ENCODE results near the gene FZD4. TPM values are rescaled to one million over a fixed set of nuclear protein-coding genes. Genes with fewer than 3 reads are reported as not detected.
"Not testable (repeated sequence)": the region's sequence is repeated elsewhere in the genome, so short reads cannot be mapped to it uniquely, and the experiment has no call there.

FZD4 gene
- total and polyA plus RNA-seq, 2 donors (not counting 3 experiments of a cell fraction or from before 2014, with no cell fraction given) = 56.6 to 112 TPM

DNA sequence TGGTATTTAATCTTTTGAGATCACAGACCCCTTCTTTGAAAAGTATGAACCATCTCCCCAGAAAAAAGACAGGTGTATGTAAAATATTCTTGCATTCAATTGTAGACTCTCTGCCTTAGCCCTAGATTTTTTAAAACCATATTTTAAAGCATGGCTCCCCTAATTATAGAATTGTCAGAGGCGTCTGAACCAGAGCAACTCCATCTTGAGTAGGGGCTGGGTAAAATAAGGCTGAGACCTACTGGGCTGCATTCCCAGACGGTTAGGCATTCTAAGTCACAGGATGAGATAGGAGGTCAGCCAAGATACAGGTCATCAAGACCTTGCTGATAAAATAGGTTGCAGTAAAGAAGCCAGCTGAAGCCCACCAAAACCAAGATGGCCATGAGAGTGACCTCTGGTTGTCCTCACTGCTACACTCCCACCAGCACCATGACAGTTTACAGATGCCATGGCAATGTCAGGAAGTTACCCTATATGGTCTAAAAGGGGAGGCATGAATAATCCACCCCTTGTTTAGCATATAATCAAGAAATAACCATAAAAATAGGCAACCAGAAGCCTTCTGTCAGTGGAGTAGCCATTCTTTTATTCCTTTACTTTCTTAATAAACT, 17.9 kb downstream of the FZD4 start:
- Histone ChIP-seq H3K9ac (replicated peaks; ENCODE audit: extremely low read depth, insufficient read depth, low read length) (peak overlapping the region; percentile 71), H3K4me1 (ENCODE audit: control insufficient read depth, extremely low read depth, insufficient read depth, low read length) (peaks cover 88% of the 10 kb centered on the region), H3K27ac (ENCODE audit: insufficient read depth, low read depth, low read length) (peak overlapping the region; percentile 87), H3K79me2 (ENCODE audit: control insufficient read depth, insufficient read depth, low read length) (peaks cover 37% of the 10 kb centered on the region), H3K4me2 (ENCODE audit: insufficient read depth, low read length) (peak overlapping the region; percentile 63)
- peak; percentile 18 for TF ChIP-seq GATA2 (IDR thresholded peaks at IDR 0.05; ENCODE audit: insufficient read depth, insufficient read length, low read depth, low read length)
- H3K9me3 ChIP-seq (replicated peaks; ENCODE audit: control insufficient read depth, insufficient read depth, low read length); H3K9me1 ChIP-seq (replicated peaks; ENCODE audit: control insufficient read depth, extremely low read depth, insufficient read depth, low read length); BruUV-seq (replicated peaks); H3K27me3 ChIP-seq (ENCODE audit: control insufficient read depth in 2 of 2, insufficient read depth in 2 of 2, low read length in 2 of 2); H3K4me3 ChIP-seq (replicated peaks in 1 of 3; ENCODE audit: insufficient read depth in 1 of 3, low read depth in 1 of 3, low read length in 3 of 3); H3K36me3 ChIP-seq (ENCODE audit: control insufficient read depth in 2 of 2, extremely low read depth in 1 of 2, insufficient read depth in 2 of 2, low read length in 2 of 2); FAIRE-seq; dilution Hi-C loops (cut with MboI; ENCODE audit: extremely low pct_ligation_motif_present, low sequenced_read_pairs); H4K20me1 ChIP-seq (replicated peaks; ENCODE audit: control insufficient read depth, extremely low read depth, insufficient read depth, low read length); H2AFZ ChIP-seq (ENCODE audit: low read depth, low read length); DNase-seq (ENCODE audit: low read depth, low spot score): not testable (repeated sequence)
- intact Hi-C loops (cut with micrococcal nuclease) = loop anchor here (5.0 kb wide), 4 partner anchors 200 to 480 kb away; no protein-coding TSS in a partner anchor
- CTCF ChIA-PET = interaction anchor here (0.9 to 5.4 kb wide), 7 partner anchors 19 to 485 kb away, joined by 4 to 78 read pairs (median 18); no protein-coding TSS in a partner anchor
- POLR2A ChIA-PET = interaction anchor here (3.1 kb wide), 1 partner anchor 18 kb away, joined by 23 read pairs; the partner anchor contains the start of gene FZD4

DNA sequence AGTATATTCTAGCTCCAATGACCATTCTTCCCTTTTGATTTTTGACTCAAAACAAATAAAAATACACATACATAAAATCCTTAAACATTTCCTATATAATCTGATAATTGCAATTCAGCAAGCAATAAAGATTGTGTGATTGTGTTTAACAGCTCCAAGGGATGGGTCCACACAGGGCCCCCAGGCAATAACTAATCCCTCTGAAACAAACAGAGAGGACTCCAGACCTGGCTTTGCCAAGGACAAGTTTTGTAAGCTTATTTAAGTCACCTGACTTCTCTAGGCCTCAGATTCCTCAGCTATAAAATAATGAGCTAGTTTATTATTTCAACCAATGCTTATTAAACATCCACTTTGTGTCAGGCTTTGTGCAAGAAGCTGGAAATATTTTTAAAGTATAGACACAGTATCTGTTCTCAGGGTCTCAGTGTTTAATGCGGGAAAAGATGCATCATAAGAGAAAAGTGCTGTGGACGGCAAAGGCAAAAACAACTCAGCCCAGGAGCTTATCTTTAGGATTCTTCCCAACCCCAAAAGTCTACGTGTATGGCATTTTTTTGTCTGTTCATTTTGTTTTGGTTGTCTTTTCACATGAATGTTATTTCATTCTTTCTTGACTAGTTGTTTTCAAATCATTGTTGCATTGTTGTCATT, 20.1 kb downstream of the FZD4 start:
- Histone ChIP-seq H2AFZ (ENCODE audit: low read depth, low read length) (no peak overlapping the region), H3K4me2 (ENCODE audit: insufficient read depth, low read length) (peak overlapping the region; percentile 21), H3K9ac (replicated peaks; ENCODE audit: extremely low read depth, insufficient read depth, low read length) (no peak overlapping the region), H3K36me3 (ENCODE audit: control insufficient read depth in 2 of 2, extremely low read depth in 1 of 2, insufficient read depth in 2 of 2, low read length in 2 of 2) (no peaks in the 10 kb centered on the region), H3K27me3 (ENCODE audit: control insufficient read depth in 2 of 2, insufficient read depth in 2 of 2, low read length in 2 of 2) (no peaks in the 10 kb centered on the region), H3K79me2 (ENCODE audit: control insufficient read depth, insufficient read depth, low read length) (peaks cover 29% of the 10 kb centered on the region), H3K4me1 (ENCODE audit: control insufficient read depth, extremely low read depth, insufficient read depth, low read length) (peaks cover 80% of the 10 kb centered on the region), H3K9me3 (replicated peaks; ENCODE audit: control insufficient read depth, insufficient read depth, low read length) (no peaks in the 10 kb centered on the region), H3K27ac (ENCODE audit: insufficient read depth, low read depth, low read length) (peak overlapping the region; percentile 24), H3K9me1 (replicated peaks; ENCODE audit: control insufficient read depth, extremely low read depth, insufficient read depth, low read length) (no peaks in the 10 kb centered on the region), H4K20me1 (replicated peaks; ENCODE audit: control insufficient read depth, extremely low read depth, insufficient read depth, low read length) (no peaks in the 10 kb centered on the region), H3K4me3 (replicated peaks in 1 of 3; ENCODE audit: insufficient read depth in 1 of 3, low read depth in 1 of 3, low read length in 3 of 3) (no peak overlapping the region)
- FAIRE-seq (no peak), DNase-seq (ENCODE audit: low read depth, low spot score) (peak; percentile 33)
- TF ChIP-seq POLR2AphosphoS5 (IDR thresholded peaks at IDR 0.05; ENCODE audit: insufficient read depth, low read depth, low read length) = no peak
- no peak for TF ChIP-seq MYC (IDR thresholded peaks at IDR 0.05; ENCODE audit: low read depth, low read length)
- peak; percentile 2 for TF ChIP-seq GATA2 (IDR thresholded peaks at IDR 0.05; ENCODE audit: insufficient read depth, insufficient read length, low read depth, low read length)
- no TSS peak for BruUV-seq (replicated peaks)
- intact Hi-C loops (cut with micrococcal nuclease) (loop anchor here (5.0 kb wide), 4 partner anchors 198 to 478 kb away; no protein-coding TSS in a partner anchor), dilution Hi-C loops (cut with MboI; ENCODE audit: extremely low pct_ligation_motif_present, low sequenced_read_pairs) (no loop called here)
- POLR2A ChIA-PET = interaction anchor here (1.5 kb wide), 1 partner anchor 20 kb away, joined by 5 read pairs; the partner anchor contains the start of gene FZD4
- CTCF ChIA-PET = interaction anchor here (0.8 to 1.7 kb wide), 9 partner anchors 13 to 486 kb away, joined by 3 to 7 read pairs (median 4); partner anchors contain the start of gene FZD4
